GDM1 (cell line): ENCODE measurements around the gene TMEM54.

Experiments used
- DNase-seq: peaks from one replicate; lab custom pipeline; 2025; lab: John Stamatoyannopoulos, UW

The TMEM54 gene

DNA sequence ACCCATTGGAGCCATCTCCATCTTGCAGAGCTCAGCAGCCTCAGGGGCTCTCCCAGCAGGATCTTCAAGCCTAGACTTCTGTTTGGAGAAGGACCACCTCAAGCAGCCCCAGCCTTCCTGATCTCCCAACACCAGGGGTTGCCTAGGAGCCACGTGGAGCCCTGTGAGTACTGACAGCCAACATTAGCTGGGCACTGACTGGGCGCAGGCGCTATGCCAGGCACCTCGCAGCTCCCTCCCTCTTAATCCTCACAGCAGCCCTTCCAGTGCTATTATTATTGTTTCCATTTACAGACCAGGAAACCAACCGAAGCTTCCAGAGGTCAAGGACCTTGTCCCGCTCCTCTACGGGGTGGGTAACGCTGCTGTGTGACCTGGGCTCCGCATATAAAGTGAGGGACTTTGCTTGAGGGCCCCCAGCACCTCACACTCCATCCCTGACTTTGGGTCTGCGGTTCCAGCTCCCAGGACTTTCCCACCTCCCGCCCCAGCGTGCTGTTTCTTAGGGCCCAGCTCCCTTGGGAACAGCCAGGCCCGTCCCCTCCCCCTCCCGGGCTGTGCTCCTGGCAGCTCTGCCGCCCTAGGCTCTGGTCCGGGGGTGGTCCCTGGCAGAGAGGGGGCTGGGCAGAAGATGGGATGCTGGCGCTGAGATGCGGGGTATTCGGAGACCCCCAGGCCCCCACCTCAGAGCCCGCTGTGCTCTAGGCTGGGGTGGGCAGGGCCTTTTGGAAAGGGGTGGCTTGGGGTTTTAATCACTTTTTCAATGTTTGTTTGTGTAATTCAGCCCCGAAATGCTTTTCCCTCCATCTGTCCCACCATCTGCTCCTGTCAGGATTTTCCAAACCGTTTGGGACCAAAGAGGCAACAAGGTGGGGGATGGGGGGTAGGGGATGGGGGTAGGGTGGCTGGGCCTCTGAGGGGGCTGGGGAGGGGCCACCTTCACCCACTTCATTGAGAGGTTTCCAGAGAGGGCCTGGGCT lies 19.0 kb downstream of the TMEM54 start:
- DNase-seq = no peak

DNA sequence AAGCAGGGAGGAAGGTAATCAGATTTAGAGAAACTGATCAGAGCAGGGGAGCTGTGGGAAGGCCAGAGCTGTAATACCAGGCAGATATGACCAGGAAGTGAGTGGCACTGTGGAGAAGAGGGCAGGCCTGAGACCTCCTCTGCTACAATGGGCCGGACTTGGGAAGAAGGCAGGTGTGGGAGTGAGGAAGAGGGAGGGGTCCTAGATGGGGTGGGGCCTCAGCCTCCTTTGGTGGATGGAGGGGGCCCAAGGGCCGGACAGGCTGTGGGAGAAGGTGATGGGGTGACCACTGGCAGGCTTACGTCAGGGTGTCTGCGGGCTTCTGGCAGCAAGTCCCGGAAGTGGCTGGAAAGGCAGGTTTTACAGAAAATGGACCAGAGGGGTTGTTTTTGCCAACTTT lies 19.9 kb downstream of the TMEM54 start:
- DNase-seq = no peak

DNA sequence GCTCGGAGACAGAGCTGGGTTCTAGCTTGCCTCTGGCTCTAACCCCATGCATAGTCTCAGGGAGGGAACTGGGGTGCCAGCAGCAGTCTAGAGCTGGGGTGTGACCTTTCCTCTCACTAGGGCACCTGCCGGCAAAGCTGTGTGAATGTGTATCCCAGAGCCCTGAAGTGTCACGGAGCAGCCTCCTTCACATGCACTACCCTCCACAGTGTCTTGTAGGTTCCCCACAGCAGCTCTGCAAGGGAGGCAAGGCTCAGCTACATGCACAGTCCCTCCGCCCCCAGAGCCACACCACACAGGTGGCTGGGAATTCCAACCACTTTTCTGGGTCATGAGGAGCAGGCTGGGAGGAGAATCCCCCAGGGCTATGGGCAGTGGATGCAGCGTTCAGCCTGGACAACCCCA lies 22.6 kb downstream of the TMEM54 start:
- DNase-seq = no peak

- no peak for DNase-seq
Observed at GRCh38 chr1:32878183-32878582, 23.0 kb downstream of the TMEM54 start.

GRCh38 chr1:32877211-32878110 lies 23.7 kb downstream of the TMEM54 start:
- no peak for DNase-seq

DNA sequence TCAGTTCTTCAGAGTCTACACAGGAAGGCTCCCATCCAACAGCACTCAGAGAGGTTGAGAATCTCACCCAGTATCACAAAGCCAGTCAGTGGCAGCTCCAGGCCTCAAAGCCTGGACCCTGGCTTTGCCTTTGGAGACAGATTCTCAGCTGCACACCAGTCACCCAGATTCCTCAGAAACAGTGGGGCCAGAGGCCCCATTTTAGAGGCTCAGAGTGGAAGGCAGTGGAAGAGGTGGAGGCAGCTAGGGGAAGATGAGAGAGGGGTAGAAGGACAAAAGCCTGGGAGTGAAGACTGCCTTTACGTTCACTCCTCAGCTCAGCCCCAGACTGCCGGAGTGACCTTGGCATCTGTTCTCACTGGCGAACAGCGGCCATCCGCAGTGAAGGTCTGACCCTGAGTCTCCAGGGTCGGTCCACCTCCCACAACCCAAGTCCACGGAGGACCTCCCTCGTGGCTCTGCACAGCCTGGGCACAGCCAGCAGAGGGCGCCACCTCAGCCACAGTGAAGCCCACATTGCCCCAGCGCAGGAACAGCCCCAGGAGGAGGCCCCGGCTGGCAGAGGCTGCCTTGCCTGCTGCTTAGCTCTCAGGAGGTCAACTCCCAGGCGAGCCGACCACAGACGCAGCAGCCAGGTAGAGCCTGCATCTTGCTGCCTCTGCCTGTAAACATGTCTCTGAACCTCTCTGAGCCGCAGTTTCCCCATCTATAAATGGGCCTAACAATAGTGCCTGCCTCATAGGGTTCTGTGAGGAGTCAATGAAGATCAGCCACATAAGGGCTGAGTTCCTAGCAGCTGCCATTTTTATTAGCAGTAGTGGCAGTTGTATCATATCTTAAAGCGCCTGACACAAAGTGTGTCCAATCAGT lies 24.6 kb downstream of the TMEM54 start:
- peak; percentile 53 for DNase-seq

GRCh38 chr1:32874860-32875752 lies 26.1 kb downstream of the TMEM54 start:
- no peak for DNase-seq

GRCh38 chr1:32873484-32873883 lies 27.7 kb downstream of the TMEM54 start:
- no peak for DNase-seq

DNA sequence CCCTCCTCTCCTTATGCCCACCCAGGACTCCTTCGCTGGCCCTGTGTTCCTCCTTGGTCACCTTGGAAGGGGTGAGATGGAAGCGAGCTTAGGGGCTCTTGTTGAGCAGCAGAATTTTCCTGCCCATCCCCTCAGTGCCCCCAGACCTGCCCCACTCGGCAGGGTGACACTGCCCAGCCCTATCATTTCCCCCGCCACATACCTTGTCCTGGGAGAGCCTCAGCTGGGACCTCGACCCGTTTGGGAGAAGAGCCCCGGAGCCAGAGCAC lies 29.1 kb downstream of the TMEM54 start:
- no peak for DNase-seq

GRCh38 chr1:32871364-32872191 lies 29.6 kb downstream of the TMEM54 start:
- DNase-seq = no peak

- DNase-seq = no peak
Observed at GRCh38 chr1:32870615-32871363, 30.4 kb downstream of the TMEM54 start, which contains the start of gene FNDC5. TSS of gene FNDC5 (minus strand) at chr1:32870912.

DNA sequence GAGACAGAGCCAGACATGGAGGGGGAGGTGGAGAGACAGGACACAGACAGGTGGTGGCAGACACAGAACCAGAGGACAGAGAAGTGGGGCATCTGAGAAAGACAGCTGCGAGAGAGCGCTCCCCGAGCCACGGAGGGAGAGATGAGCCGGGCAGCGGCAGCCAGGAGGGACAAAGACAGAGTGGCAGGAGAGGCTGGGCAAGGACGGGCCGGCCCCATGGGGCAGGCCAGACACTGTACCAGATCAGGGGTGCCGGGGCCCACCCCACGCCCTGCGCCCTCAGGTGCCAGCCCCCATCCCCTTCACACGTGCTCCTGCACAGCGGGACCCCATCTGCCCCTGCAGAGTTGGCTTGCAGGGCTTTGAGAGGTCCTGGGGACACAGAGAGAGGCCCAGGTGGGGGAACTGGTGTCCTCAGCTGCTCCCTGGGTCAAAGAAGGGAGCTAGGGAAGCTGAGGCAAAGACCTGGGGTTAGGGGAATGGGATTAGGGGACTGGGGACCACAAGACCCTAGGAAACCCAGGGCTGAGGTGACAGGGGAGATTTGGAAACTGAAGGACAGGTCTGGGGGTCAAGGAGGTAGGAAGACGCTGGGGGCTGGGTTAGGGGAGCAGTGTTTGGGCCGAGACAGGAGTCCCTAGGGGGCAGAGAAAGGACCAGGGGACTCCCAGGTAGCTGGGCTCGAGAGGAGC lies 31.1 kb downstream of the TMEM54 start:
- no peak for DNase-seq

DNA sequence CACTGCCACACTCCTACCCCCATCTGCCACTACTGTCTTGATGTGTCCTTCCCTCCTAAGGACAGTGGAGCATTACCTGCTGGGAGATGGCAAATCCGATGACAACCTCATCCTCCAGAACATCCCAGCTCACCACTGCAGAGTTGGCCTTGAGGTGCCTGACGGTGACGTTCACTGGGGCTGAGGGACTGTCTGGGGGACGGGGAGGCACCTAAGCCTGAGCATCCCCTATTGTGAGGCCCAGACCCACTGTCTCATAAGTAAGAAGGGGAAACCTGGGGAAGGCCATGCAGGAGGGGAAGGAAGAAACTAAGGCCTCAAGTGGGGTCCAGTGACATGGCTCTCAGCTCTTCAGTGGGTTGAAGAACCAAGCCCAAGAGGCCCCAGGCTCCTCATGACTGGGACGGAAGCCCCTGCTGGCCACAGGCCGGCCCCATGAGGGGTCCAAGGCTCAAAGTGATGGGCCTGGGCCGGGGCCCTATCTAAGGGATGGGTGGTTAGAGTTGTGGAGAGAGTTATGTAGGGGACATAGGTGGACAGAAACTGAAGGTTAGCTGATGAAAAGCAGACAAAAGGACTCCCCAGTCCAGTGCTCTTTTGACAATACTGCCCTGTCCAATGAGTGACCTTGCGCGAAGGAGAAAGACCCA lies 32.3 kb downstream of the TMEM54 start:
- no peak for DNase-seq

- no peak for DNase-seq
Observed at GRCh38 chr1:32868085-32868484, 33.1 kb downstream of the TMEM54 start.

- DNase-seq = no peak
Observed at GRCh38 chr1:32867671-32868070, 33.5 kb downstream of the TMEM54 start.

GRCh38 chr1:32867151-32867550 lies 34.0 kb downstream of the TMEM54 start:
- no peak for DNase-seq

- DNase-seq = no peak
Observed at GRCh38 chr1:32865639-32866405, 35.4 kb downstream of the TMEM54 start.
